HK-2 (cell line): Measurements from ENCODE around the gene CYP4F2.
"Not testable (repeated sequence)": the region's sequence is repeated elsewhere in the genome, so short reads cannot be mapped to it uniquely, and the experiment has no call there.

Experiments
- DNase-seq: peaks from one replicate; pipeline ENCODE4 v3.0.0-alpha.2; 2018; ENCODE audit not compliant: unreplicated experiment

CYP4F2 gene

DNA sequence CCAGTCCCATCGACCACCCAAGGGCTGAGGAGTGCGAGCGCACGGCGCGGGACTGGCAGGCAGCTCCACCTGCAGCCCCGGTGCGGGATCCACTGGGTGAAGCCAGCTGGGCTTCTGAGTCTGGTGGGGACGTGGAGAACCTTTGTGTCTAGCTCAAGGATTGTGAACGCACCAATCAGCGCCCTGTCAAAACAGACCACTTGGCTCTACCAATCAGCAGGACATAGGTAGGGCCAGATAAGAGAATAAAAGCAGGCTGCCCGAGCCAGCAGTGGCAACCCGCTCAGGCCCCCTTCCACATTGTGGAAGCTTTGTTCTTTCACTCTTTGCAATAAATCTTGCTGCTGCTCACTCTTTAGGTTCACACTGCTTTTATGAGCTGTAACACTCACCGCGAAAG, 2.2 kb upstream of the CYP4F2 start:
- not testable (repeated sequence) for DNase-seq

DNA sequence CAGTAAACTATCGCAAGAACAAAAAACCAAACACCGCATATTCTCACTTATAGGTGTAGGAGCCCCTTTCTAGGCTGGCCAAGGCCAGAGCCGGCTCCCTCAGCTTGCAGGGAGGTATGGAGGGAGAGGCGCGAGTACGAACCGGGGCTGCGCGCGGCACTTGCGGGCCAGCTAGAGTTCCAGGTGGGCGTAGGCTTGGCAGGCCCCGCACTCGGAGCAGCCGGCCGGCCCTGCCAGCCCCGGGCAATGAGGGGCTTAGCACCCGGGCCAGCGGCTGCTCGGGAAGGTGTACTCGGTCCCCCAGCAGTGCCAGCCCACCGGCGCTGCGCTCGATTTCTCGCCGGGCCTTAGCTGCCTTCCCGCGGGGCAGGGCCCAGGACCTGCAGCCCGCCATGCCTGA, 1.7 kb upstream of the CYP4F2 start:
- DNase-seq, result not testable (repeated sequence)

DNA sequence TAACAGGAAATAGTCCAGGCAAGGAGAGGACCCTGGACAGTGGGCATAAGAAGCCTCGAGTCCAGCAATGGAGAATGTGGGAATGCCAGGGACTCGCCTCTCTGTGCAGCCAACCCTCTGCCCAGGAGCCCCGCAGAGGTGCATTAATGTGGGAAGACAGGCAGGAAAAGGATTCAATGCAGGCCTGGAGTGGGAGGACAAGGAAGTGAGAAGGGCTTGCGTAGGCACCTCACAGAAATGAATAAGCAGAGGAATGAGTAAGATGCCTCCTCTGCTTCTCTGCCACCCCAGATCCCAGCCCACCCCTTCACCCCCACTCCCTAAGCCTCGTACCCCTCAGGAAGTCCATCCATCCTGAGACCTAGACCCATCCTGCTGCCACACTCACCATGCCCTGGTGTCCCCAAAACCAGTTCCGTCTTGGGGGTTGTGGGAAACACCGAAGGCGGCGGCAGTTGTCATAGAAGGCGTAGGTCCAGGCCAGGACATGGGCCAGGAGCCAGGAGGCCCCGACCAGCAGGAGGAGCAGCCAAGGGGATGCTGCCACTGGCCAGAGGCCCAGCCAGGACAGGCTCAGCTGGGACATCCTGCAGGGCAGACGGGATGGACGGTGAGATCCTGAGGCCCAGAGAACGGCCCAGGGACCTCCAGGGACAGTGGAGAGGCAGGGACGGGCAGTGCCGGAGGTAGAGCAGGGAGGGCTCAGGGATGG, 692 bp downstream of the CYP4F2 start:
- DNase-seq, result no peak

- no peak for DNase-seq
These were observed 1.9 kb downstream of the CYP4F2 start for GRCh38 chr19:15895876-15896430.

DNA sequence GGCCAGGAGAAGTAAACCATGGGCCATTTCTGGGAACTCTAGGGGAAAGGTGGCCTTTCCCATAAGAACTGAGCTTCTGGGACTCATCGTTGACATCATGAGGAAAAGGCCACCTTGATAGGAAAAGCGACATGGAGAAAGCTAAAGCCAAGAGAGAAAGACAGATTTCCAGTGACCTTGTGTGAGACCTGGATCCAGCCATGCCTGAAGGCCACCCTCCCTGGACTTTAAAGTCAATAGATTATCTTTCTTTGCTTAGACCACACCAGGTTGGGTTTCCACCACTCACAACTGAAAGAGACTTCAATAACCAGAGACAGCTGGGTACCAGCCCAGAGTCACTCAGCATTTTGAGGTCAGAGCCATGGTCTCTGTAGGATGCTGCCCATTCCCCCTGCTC, 3.5 kb downstream of the CYP4F2 start:
- DNase-seq, result no peak

- no peak for DNase-seq
These were observed 4.4 kb downstream of the CYP4F2 start for GRCh38 chr19:15893477-15893876.

GRCh38 chr19:15892012-15892411, 5.9 kb downstream of the CYP4F2 start:
- no peak for DNase-seq

GRCh38 chr19:15891434-15891833, 6.4 kb downstream of the CYP4F2 start:
- no peak for DNase-seq

- DNase-seq, result not testable (repeated sequence)
These were observed 8.5 kb downstream of the CYP4F2 start for GRCh38 chr19:15889339-15889738.

DNA sequence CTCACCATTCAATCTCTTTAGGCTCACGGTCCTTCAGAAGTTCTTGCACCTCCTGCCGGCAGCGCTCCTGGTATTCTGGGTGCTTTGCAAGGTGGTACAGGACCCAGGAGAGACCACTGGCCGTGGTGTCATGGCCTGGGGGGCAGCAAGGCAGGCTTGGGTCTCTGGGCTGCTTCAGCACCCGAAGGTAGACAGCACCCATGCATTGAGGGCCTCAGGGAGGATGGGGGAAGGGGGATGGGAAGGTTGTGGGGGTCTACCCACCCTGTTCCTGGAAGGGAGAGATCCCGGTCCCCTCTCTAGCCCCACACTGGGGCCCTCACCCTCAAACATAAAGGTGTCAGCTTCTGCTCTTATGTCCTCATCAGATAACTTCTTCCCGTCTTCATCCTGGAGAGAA, 12.0 kb downstream of the CYP4F2 start:
- no peak for DNase-seq

GRCh38 chr19:15885167-15885566, 12.7 kb downstream of the CYP4F2 start:
- no peak for DNase-seq

- not testable (repeated sequence) for DNase-seq
These were observed 14.5 kb downstream of the CYP4F2 start for GRCh38 chr19:15883329-15883728.

DNA sequence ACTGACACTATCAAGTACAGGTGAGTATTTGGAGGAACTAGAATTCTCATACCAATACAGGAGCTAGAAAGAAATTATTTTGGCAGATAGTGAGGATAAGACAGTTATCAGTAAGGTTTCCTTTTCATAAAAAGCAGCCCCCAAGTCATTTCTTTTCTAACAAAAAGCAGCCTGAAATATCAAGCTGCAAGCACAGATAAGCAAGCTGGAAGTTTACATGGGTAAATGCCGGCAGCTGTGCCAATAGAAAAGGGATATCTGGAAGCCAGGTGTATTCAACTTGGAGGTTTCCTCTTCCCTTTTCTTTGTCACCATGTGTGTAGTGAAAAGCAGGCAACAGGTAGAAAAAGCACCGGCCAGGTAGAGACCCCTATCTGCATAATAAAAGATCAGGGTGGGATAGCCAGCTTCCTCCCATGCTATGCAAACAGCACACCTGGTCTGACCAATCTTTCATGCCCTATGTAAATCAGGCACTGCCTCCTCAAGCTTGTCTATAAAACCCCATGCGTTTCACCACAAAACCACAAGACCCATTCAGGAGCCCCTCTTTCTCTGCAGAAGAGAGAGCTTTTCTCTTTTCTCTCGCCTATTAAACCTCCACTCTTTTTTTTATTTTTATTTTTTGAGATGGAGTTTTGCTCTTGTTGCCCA, 22.9 kb downstream of the CYP4F2 start:
- DNase-seq, result no peak

GRCh38 chr19:15873771-15874170, 24.1 kb downstream of the CYP4F2 start:
- not testable (repeated sequence) for DNase-seq

DNA sequence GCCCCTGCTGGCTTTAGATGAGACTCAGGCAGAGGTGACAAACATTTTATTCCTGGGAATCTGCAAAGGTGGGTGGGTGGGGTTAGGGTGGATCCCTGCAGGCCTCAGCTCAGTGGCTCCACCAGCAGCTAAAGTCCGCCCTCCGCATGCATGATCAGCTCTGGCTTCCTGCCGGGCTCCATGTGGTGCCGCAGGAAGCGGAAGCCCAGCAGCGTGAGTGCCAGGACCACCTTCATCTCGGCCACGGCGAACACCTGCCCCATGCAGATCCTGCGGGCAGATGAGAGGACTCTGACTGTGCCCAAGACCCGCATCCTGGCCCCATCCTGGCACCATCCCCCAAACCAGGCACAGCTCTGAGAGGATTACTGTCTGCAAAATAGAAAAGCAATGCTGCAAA, 26.3 kb downstream of the CYP4F2 start:
- DNase-seq, result no peak

- DNase-seq, result no peak
These were observed 28.0 kb downstream of the CYP4F2 start for GRCh38 chr19:15869873-15870272.

DNA sequence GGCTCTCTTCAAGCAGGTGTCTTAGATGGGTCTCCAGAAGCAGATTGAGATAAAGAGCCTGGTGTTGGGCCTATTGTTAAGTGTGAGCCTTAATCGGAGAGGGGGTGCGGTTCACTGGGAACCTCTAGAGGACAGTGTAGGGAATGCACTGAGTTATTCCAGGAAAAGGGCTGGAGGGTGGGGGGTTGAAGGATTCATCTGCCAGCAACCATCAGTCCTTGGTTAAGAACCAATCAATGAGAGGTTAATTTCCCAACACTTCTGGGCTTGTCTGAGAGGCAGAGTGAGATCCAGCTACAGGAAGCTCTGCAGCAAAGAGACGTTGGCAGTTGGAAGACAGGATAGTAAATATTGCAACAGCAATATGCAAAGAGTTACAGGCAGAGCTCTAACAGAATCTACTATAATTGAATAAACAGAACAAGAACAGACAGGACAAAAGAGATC, 28.7 kb downstream of the CYP4F2 start:
- DNase-seq, result peak; percentile 41

DNA sequence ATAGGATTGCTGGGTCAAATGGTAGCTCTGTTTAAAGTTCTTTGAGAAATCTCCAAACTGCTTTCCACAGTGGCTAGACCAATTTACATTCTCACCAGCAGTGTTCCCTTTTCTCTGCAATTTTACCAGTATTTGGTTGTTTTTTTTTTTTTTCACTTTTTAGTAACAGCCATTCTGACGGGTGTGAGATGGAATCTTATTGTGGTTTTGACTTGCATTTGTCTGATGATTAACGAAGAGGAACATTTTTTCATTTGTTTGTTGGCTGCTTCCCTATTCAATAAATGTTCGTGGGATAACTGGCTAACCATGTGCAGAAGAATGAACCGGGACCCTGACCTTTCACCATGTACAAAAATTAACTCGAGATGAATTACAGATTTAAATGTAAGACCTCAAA, 31.2 kb downstream of the CYP4F2 start:
- no peak for DNase-seq

- DNase-seq, result no peak
These were observed 33.0 kb downstream of the CYP4F2 start for GRCh38 chr19:15864824-15865223.

GRCh38 chr19:15863272-15863671, 34.6 kb downstream of the CYP4F2 start:
- DNase-seq, result peak; percentile 44

GRCh38 chr19:15862444-15862843, 35.4 kb downstream of the CYP4F2 start:
- DNase-seq, result no peak

DNA sequence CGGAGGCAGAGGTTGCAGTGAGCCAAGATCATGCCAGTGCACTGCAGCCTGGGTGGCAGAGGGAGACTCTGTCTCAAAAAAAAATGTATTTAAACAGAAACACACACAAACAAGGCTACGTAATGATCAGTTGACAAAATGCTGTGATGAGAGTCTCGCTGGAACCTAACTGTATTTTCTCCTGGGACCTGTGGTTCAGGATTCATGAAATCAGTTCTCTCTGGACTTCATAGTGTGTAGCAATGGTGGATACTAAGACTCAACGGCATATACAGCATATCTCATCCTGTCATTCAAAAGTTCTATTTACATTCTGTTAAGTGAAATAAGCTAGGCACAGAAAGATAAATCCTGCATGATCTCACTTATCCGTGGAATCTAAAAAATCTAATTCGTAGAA, 37.4 kb downstream of the CYP4F2 start:
- no peak for DNase-seq

GRCh38 chr19:15859187-15859586, 38.7 kb downstream of the CYP4F2 start:
- DNase-seq, result no peak
